ENCODE measurements around the gene DAZL.

Gene DAZL

DNA sequence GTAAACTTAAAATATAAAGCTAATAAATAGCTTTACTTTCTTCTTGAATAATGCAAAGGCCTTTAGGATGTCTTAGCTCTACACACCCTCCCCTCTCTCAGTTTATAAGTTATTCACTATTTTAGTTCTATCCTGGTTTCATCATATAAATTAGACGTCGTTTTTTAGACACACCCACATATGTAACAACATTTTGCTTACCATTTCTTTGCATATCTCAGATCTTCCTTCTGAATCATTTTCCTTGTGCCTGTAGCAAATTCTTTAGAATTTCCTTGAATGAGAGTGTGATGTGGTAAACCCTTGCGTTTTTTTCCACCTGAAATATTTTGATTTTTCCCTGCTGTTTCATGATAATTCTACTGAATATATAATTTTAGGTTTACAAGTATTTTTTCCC is 2.5 kb upstream of the DAZL start:
- H3K27ac ChIP-seq (ENCODE audit: low read depth, low read length) = no peak overlapping the region
- H3K4me3 ChIP-seq (ENCODE audit: low read length) = no peak overlapping the region
- peaks cover 3% of the 10 kb centered on the region; the same call in 1 of the 2 replicates for H3F3A ChIP-seq (ENCODE audit: control insufficient read depth, insufficient read depth)
- no peaks in the 10 kb centered on the region for H3K79me2 ChIP-seq (ENCODE audit: control insufficient read depth, low read length)
- H3K9me3 ChIP-seq (ENCODE audit: control insufficient read depth, insufficient read depth, low read length) = no peaks in the 10 kb centered on the region
- H3K9me2 ChIP-seq (replicated peaks; ENCODE audit: control insufficient read depth, low read length) = no peaks in the 10 kb centered on the region
- TF ChIP-seq EZH2phosphoT487 (IDR thresholded peaks at IDR 0.05; ENCODE audit: borderline replicate concordance, low read length) = no peak
- TF ChIP-seq, protein P1, sequence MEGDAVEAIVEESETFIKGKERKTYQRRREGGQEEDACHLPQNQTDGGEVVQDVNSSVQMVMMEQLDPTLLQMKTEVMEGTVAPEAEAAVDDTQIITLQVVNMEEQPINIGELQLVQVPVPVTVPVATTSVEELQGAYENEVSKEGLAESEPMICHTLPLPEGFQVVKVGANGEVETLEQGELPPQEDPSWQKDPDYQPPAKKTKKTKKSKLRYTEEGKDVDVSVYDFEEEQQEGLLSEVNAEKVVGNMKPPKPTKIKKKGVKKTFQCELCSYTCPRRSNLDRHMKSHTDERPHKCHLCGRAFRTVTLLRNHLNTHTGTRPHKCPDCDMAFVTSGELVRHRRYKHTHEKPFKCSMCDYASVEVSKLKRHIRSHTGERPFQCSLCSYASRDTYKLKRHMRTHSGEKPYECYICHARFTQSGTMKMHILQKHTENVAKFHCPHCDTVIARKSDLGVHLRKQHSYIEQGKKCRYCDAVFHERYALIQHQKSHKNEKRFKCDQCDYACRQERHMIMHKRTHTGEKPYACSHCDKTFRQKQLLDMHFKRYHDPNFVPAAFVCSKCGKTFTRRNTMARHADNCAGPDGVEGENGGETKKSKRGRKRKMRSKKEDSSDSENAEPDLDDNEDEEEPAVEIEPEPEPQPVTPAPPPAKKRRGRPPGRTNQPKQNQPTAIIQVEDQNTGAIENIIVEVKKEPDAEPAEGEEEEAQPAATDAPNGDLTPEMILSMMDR (IDR thresholded peaks at IDR 0.05; ENCODE audit: low read depth, low read length, poor library complexity, severe bottlenecking) = no peak
- H3K4me1 ChIP-seq (ENCODE audit: control insufficient read depth, low read length) = peaks cover 4% of the 10 kb centered on the region
- H3K36me3 ChIP-seq (ENCODE audit: control insufficient read depth, low read length) = no peaks in the 10 kb centered on the region
- H3K4me2 ChIP-seq (ENCODE audit: low read length) = no peak overlapping the region
- H3K27me3 ChIP-seq (ENCODE audit: control insufficient read depth, low read length) = no peaks in the 10 kb centered on the region
- no peaks in the 10 kb centered on the region for H4K20me1 ChIP-seq (ENCODE audit: control insufficient read depth, insufficient read depth, low read depth, low read length)

DNA sequence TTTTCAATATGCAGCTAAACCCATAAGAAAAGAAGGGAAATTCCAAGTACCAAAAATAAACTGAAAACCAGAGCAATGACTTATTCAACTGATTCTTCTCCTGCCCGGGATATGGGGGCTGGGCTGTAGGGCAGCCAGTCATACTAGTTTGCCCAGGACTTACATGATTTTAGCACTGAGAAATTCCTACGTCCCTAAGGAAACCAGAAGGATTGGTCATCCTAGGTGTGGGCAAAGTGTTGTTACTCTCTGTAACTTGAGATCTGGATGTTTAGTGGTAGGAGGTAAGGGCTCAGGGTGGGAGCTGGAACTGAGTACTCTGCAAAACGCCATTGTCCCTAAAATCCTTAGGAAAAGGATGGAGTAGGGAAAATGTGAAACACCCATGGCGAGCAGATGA is 1.2 kb upstream of the DAZL start:
- no peak overlapping the region for H3K27ac ChIP-seq (ENCODE audit: low read depth, low read length)
- H3K4me2 ChIP-seq (ENCODE audit: low read length) = no peak overlapping the region
- H3K79me2 ChIP-seq (ENCODE audit: control insufficient read depth, low read length) = no peaks in the 10 kb centered on the region
- H3K4me1 ChIP-seq (ENCODE audit: control insufficient read depth, low read length) = peaks cover 4% of the 10 kb centered on the region
- H3K27me3 ChIP-seq (ENCODE audit: control insufficient read depth, low read length) = no peaks in the 10 kb centered on the region
- no peak overlapping the region for H3K4me3 ChIP-seq (ENCODE audit: low read length)
- TF ChIP-seq, protein P1 (IDR thresholded peaks at IDR 0.05; ENCODE audit: low read depth, low read length, poor library complexity, severe bottlenecking) = no peak
- no peak for TF ChIP-seq EZH2phosphoT487 (IDR thresholded peaks at IDR 0.05; ENCODE audit: borderline replicate concordance, low read length)
- H3K9me3 ChIP-seq (ENCODE audit: control insufficient read depth, insufficient read depth, low read length) = no peaks in the 10 kb centered on the region
- no peaks in the 10 kb centered on the region for H3K36me3 ChIP-seq (ENCODE audit: control insufficient read depth, low read length)
- H3F3A ChIP-seq (ENCODE audit: control insufficient read depth, insufficient read depth) = peaks cover 3% of the 10 kb centered on the region; the same call in 1 of the 2 replicates
- no peaks in the 10 kb centered on the region for H4K20me1 ChIP-seq (ENCODE audit: control insufficient read depth, insufficient read depth, low read depth, low read length)
- H3K9me2 ChIP-seq (replicated peaks; ENCODE audit: control insufficient read depth, low read length) = no peaks in the 10 kb centered on the region

DNA sequence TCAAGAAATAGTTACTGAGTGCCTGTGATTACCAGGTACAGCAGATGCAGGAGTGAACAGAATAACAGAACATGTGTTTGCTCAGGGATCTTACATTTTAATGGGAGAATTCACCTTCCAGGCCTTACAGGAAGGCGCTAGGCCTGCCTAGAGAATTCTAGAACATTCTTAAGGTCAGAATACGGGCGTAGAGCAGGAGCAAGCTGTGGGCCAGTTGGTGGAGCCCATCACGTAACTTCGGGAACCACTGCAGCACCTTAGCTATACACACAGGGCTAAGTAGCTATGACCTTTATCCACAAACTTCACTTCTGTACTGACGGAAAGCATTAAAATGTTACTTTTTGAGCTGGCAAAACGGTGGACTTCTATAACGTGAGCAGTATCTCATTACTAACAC is 743 bp upstream of the DAZL start:
- H3F3A ChIP-seq (ENCODE audit: control insufficient read depth, insufficient read depth) = peaks cover 3% of the 10 kb centered on the region; the same call in 1 of the 2 replicates
- H4K20me1 ChIP-seq (ENCODE audit: control insufficient read depth, insufficient read depth, low read depth, low read length) = no peaks in the 10 kb centered on the region
- H3K27ac ChIP-seq (ENCODE audit: low read depth, low read length) = no peak overlapping the region
- no peak for TF ChIP-seq EZH2phosphoT487 (IDR thresholded peaks at IDR 0.05; ENCODE audit: borderline replicate concordance, low read length)
- TF ChIP-seq, protein P1 (IDR thresholded peaks at IDR 0.05; ENCODE audit: low read depth, low read length, poor library complexity, severe bottlenecking) = no peak
- no peaks in the 10 kb centered on the region for H3K36me3 ChIP-seq (ENCODE audit: control insufficient read depth, low read length)
- no peak overlapping the region for H3K4me2 ChIP-seq (ENCODE audit: low read length)
- no peaks in the 10 kb centered on the region for H3K27me3 ChIP-seq (ENCODE audit: control insufficient read depth, low read length)
- H3K4me3 ChIP-seq (ENCODE audit: low read length) = no peak overlapping the region
- H3K4me1 ChIP-seq (ENCODE audit: control insufficient read depth, low read length) = peaks cover 4% of the 10 kb centered on the region
- no peaks in the 10 kb centered on the region for H3K79me2 ChIP-seq (ENCODE audit: control insufficient read depth, low read length)
- H3K9me3 ChIP-seq (ENCODE audit: control insufficient read depth, insufficient read depth, low read length) = no peaks in the 10 kb centered on the region
- H3K9me2 ChIP-seq (replicated peaks; ENCODE audit: control insufficient read depth, low read length) = no peaks in the 10 kb centered on the region
